CD4-positive, alpha-beta T cell (primary cell): Measurements from ENCODE around the gene ATRNL1. TPM values are rescaled to one million over a fixed set of nuclear protein-coding genes. Genes with fewer than 3 reads are reported as not detected.

Experiments
- ATAC-seq: fragments of 200-7000 bp; cut with Tn5 transposase; one replicate; pipeline ENCODE4 v1.10.0; 2022; ENCODE audit warnings: mild to moderate bottlenecking; ENCODE audit not compliant: poor library complexity
- CTCF ChIA-PET: fragments of 350-600 bp; sonication (Branson Sonifier 250); formaldehyde crosslinking; loops from one replicate; lab custom pipeline; 2021; ENCODE audit warnings: antibody characterized with exemption, inconsistent platforms; lab: Charles Lee
- POLR2A ChIA-PET: fragments of 350-600 bp; sonication (Branson Sonifier 250); formaldehyde crosslinking; loops from one replicate; lab custom pipeline; 2021; ENCODE audit warnings: antibody characterized with exemption, inconsistent platforms; lab: Charles Lee
- DNase-seq, 14 experiments: peaks; one replicate each; pipeline ENCODE4 v3.0.0-alpha.2; 2013 to 2020; ENCODE audit warnings: mixed read lengths in 2 of 14
- H3K27ac ChIP-seq, 2 donors: one replicate each; pipeline versions ENCODE4 v1.5.1 to v1.7.0; 2013; ENCODE audit warnings: low read length in 2 of 2, low read depth in 1 of 2, mild to moderate bottlenecking in 1 of 2
- H3K27me3 ChIP-seq, 2 experiments: 1 replicate in 1 of 2; 2 replicates in 1 of 2; pipeline versions ENCODE4 v1.6.1 to v1.7.0; 2013; ENCODE audit warnings: low read length in 2 of 2, control low read depth in 1 of 2, mild to moderate bottlenecking in 1 of 2, moderate library complexity in 1 of 2; ENCODE audit not compliant: insufficient read depth in 2 of 2, control insufficient read depth in 1 of 2
- H3K36me3 ChIP-seq: one replicate; pipeline ENCODE4 v1.6.1; 2013; ENCODE audit warnings: low read length, control low read depth; ENCODE audit not compliant: insufficient read depth
- H3K4me1 ChIP-seq: one replicate; pipeline ENCODE4 v1.6.1; 2013; ENCODE audit warnings: low read length, control low read depth; ENCODE audit not compliant: insufficient read depth
- H3K4me3 ChIP-seq: one replicate; pipeline ENCODE4 v1.5.1; 2013; ENCODE audit warnings: mild to moderate bottlenecking, low read length, moderate library complexity
- H3K9me3 ChIP-seq, 2 experiments: 1 replicate in 1 of 2; 2 replicates in 1 of 2; pipeline versions ENCODE4 v1.6.1 to v1.7.0; 2013; ENCODE audit warnings: low read length in 2 of 2, mild to moderate bottlenecking in 2 of 2, control low read depth in 1 of 2, moderate library complexity in 1 of 2; ENCODE audit not compliant: control insufficient read depth in 1 of 2, insufficient read depth in 1 of 2
- H3K27ac Mint-ChIP-seq: one replicate; pipeline ENCODE4 v1.8.0; 2020; ENCODE audit warnings: mixed read lengths
- H3K27me3 Mint-ChIP-seq: one replicate; pipeline ENCODE4 v1.8.0; 2021; ENCODE audit warnings: mixed read lengths
- H3K36me3 Mint-ChIP-seq: one replicate; pipeline ENCODE4 v1.8.0; 2021; ENCODE audit warnings: low read depth, mixed read lengths
- H3K4me1 Mint-ChIP-seq: one replicate; pipeline ENCODE4 v1.8.0; 2021; ENCODE audit warnings: low read depth, mixed read lengths
- H3K4me3 Mint-ChIP-seq: one replicate; pipeline ENCODE4 v1.8.0; 2020; ENCODE audit warnings: mild to moderate bottlenecking, mixed read lengths
- H3K9me3 Mint-ChIP-seq: one replicate; pipeline ENCODE4 v1.8.0; 2020; ENCODE audit warnings: mixed read lengths
- intact Hi-C, 2 experiments: fragments of 100-400 bp; cut with DNase I in 1 of 2; cut with micrococcal nuclease in 1 of 2; formaldehyde crosslinking; loops; one replicate each; pipeline versions ENCODE4 v1.15.1 to v1.9.0; 2023 to 2025; cut with DNase I, micrococcal nuclease
- total RNA-seq, 174 experiments: library from RNA in 2 of 174; stranded (reverse) in 2 of 174; gene quantifications; one replicate each; pipeline ENCODE4 v1.2.3 and lab custom pipeline; 2021 to 2026
- TF ChIP-seq, protein P1 (sequence below): fragments of 200-600 bp; IDR thresholded peaks from one replicate; pipeline ENCODE4 v1.8.0; 2022; ENCODE audit warnings: antibody characterized with exemption, mild to moderate bottlenecking

Gene ATRNL1
- total RNA-seq, 2 experiments from 2014 or later: not detected

DNA sequence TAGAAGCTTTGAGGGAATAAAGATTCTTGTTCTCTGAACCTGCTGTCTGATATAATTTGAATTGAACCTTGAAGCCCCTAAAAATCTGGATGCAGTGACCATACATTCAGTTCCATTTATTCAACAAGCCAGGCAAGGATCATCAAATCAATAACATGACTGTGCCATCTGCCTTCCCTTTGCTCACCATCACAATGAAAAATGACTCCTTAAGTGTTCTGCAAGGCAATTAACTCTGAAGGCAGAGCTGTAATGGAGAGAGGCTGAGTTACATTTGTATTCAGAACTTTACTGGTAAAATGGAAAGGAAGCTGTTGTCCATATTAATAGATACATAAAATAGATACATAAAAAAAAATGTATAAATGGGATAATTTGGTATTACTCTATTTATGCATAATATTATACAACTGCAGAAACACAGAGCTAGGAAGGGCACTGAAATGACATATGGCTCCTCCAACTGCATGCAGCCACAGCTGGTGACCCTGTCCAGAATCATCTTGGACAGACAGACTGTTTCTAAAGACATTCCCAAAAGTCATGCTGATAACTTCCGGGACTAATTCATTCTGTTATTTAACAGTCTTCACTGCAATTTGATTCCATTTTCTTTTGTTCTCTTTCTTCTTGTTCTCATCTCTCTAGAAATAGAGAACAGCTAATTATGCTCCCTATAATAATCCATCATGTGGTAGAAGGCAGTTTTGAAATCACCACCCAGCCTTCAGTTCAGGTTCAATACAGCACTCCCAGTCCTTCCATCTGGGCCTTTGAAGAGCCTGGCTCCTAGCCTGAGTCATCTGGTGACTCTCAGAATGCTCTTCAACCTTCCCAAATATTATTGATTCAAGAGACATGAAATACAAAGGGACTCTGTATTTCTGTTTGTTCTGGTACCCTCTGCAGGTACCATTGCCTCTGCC lies 767.3 kb downstream of the ATRNL1 start:
- H3K4me1 Mint-ChIP-seq: no peaks in the 10 kb centered on the region
- DNase-seq (no peak), ATAC-seq (no peak)
- Histone ChIP-seq H3K4me3 (no peak overlapping the region), H3K4me1 (no peaks in the 10 kb centered on the region), H3K27ac (no peak overlapping the region), H3K36me3 (no peaks in the 10 kb centered on the region), H3K27me3 (no peaks in the 10 kb centered on the region), H3K9me3 (no peaks in the 10 kb centered on the region)
- no peaks in the 10 kb centered on the region for H3K36me3 Mint-ChIP-seq
- ChIA-PET POLR2A (no interaction called here), CTCF (no interaction called here)
- peaks cover 4% of the 10 kb centered on the region for H3K9me3 Mint-ChIP-seq
- no peaks in the 10 kb centered on the region for H3K27me3 Mint-ChIP-seq
- TF ChIP-seq, protein P1, sequence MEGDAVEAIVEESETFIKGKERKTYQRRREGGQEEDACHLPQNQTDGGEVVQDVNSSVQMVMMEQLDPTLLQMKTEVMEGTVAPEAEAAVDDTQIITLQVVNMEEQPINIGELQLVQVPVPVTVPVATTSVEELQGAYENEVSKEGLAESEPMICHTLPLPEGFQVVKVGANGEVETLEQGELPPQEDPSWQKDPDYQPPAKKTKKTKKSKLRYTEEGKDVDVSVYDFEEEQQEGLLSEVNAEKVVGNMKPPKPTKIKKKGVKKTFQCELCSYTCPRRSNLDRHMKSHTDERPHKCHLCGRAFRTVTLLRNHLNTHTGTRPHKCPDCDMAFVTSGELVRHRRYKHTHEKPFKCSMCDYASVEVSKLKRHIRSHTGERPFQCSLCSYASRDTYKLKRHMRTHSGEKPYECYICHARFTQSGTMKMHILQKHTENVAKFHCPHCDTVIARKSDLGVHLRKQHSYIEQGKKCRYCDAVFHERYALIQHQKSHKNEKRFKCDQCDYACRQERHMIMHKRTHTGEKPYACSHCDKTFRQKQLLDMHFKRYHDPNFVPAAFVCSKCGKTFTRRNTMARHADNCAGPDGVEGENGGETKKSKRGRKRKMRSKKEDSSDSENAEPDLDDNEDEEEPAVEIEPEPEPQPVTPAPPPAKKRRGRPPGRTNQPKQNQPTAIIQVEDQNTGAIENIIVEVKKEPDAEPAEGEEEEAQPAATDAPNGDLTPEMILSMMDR: no peak
- intact Hi-C loops: no loop called here
- no peak overlapping the region for H3K27ac Mint-ChIP-seq
- H3K4me3 Mint-ChIP-seq: no peak overlapping the region

DNA sequence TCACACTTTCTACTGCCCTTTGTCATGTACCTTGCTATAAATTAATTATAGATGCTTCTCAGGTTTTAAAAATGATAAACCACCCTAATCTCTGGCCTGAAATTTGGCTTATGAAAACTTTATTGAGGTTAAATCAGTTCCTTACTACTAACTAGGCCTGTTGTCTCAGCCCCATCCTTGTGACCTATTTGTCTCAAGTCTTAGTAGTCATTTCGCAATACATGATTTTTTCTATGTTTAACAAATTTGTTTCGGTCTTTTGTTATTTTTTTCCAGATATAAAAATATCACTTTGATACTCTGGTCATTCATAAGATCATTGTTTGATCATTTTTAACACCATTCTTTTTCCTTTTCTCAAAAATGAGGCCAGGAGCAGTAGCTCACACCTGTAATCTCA lies 768.3 kb downstream of the ATRNL1 start:
- ChIA-PET CTCF (no interaction called here), POLR2A (no interaction called here)
- H3K4me3 ChIP-seq: no peak overlapping the region
- no peaks in the 10 kb centered on the region for H3K27me3 ChIP-seq
- H3K27ac ChIP-seq: no peak overlapping the region
- no peaks in the 10 kb centered on the region for H3K36me3 ChIP-seq
- no peaks in the 10 kb centered on the region for H3K9me3 ChIP-seq
- intact Hi-C loops: no loop called here
- TF ChIP-seq, protein P1: no peak
- H3K27me3 Mint-ChIP-seq: no peaks in the 10 kb centered on the region
- H3K27ac Mint-ChIP-seq: no peak overlapping the region
- H3K4me1 ChIP-seq: no peaks in the 10 kb centered on the region
- no peak overlapping the region for H3K4me3 Mint-ChIP-seq
- H3K4me1 Mint-ChIP-seq: no peaks in the 10 kb centered on the region
- H3K9me3 Mint-ChIP-seq: peaks cover 4% of the 10 kb centered on the region
- no peak for ATAC-seq
- no peaks in the 10 kb centered on the region for H3K36me3 Mint-ChIP-seq
- DNase-seq: no peak

DNA sequence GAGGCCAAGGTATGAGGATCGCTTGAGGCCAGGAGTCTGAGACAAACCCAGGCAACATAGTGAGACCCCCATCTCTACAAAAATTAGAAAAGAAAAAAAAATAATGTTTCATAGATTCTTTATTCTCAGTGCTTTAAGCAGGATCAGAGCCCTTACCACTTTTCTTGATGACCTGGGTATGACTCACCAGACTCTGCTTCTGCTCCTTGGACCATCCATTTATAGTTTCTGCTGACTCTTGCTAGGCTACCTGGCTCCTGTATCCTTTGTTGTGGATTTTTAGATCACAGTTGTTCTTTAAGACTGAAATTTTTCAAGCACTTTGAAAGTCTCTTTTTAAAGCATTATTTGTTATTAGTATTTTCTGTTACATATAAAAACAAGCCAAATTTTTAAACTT lies 768.7 kb downstream of the ATRNL1 start:
- ATAC-seq (no peak), DNase-seq (no peak)
- Mint-ChIP-seq H3K27ac (no peak overlapping the region), H3K4me1 (no peaks in the 10 kb centered on the region), H3K36me3 (no peaks in the 10 kb centered on the region), H3K27me3 (no peaks in the 10 kb centered on the region), H3K9me3 (peaks cover 4% of the 10 kb centered on the region), H3K4me3 (no peak overlapping the region)
- Histone ChIP-seq H3K27me3 (no peaks in the 10 kb centered on the region), H3K4me1 (no peaks in the 10 kb centered on the region), H3K4me3 (no peak overlapping the region), H3K27ac (no peak overlapping the region), H3K9me3 (no peaks in the 10 kb centered on the region), H3K36me3 (no peaks in the 10 kb centered on the region)
- ChIA-PET POLR2A (no interaction called here), CTCF (no interaction called here)
- TF ChIP-seq, protein P1: no peak
- intact Hi-C loops: no loop called here
